Adrenal gland (tissue), 5 donors: ENCODE results near the gene SERPINA4.

Source experiments
- CTCF ChIP-seq, 6 experiments: fragments of 450-650 bp in 4 of 6; fragments of 200-600 bp in 2 of 6; sonication (generic) in 1 of 6; IDR thresholded peaks; 1 replicate in 5 of 6; 2 replicates in 1 of 6; pipeline versions ENCODE4 v1.5.1 to v1.8.0; 2016 to 2021; ENCODE audit warnings: antibody characterized with exemption in 6 of 6, mild to moderate bottlenecking in 2 of 6, moderate library complexity in 1 of 6
- POLR2A ChIP-seq, 2 donors: fragments of 450-650 bp; IDR thresholded peaks; one replicate each; pipeline ENCODE4 v1.6.1; 2017; ENCODE audit warnings: antibody characterized with exemption in 2 of 2, mild to moderate bottlenecking in 2 of 2, moderate library complexity in 1 of 2
- donor health status: DM: no; HTN: no; CAD: no.

GRCh38 chr14:94605361-94605760 is 44.1 kb downstream of the SERPINA4 start:
- no peak for TF ChIP-seq CTCF (IDR thresholded peaks at IDR 0.05)
- no peak for TF ChIP-seq POLR2A (IDR thresholded peaks at IDR 0.05)
